Left hindlimb (tissue), 1 donor: ENCODE measurements around the gene ACADM.
A peak's percentile ranks its signal among the peaks of the same experiment; 100 is the strongest.
"Not testable (repeated sequence)": the region's sequence is repeated elsewhere in the genome, so short reads cannot be mapped to it uniquely, and the experiment has no call there.

Experiments
- DNase-seq: peaks from one replicate; pipeline ENCODE4 v3.0.0-alpha.2; 2018

The ACADM gene

GRCh38 chr1:75724472-75725022 lies at the start of gene ACADM:
Gene ACADM (plus strand): TSS chr1:75724709. CDS start chr1:75724788, 79 bp downstream.
- peak; percentile 92 for DNase-seq

DNA sequence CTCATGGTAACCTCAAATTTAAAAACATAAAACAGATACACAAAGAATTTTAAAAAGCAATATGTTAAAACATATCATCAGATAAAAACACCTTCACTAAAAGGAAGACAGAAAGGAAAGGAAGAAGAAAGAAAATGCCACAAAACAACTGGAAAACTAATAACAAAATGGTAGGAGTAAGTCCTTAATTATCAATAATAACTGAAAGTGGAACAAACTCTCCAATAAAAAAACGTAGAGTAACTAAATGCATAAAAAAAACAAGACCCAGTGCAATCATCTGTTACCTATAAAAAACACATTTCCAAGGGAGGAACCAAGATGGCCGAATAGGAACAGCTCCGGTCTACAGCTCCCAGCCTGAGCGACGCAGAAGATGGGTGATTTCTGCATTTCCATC lies 47.1 kb upstream of the ACADM start:
- DNase-seq, result no peak

- DNase-seq, result not testable (repeated sequence)
Measured at GRCh38 chr1:75677964-75678363, 46.5 kb upstream of the ACADM start.

DNA sequence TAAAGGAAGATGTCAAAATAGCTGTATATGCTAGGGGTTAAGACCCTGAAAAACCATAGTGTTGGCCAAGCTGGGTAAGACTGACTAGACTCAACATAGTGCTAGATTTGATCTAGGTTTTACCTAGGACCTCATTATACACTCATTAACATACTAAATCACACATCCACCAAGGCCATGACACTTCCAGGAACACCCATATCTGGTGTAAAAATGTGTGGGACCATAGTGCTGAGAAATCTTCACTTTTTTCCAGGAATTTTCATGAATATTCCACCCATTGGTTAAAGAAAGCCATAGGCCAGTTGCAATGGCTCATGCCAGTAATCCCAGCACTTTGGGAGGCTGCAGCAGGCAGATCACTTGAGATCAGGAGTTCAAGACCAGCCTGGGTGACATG lies 34.0 kb upstream of the ACADM start:
- no peak for DNase-seq

DNA sequence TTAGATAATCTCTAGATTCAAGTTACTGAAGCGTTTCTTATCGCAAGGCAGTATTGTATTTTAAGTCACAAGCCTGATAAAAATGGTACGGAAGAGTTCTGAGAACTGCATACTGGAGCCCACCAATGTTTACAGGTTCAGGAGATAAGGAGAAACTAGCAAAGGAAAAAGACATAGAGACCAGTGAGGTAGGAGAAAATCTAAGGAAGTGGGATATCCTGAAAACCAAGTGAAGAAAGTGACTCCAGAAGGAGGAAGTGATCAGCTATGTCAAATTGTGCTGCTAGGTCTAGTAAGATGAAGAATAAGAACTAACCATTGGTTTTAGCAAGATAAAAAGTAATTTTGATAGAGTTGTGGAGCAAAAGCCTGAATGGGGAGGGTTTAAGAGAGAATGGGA lies 31.0 kb upstream of the ACADM start:
- DNase-seq, result no peak

GRCh38 chr1:75696000-75696399 lies 28.5 kb upstream of the ACADM start:
- DNase-seq, result no peak

- DNase-seq, result no peak
Measured at GRCh38 chr1:75707191-75707590, 17.3 kb upstream of the ACADM start.

DNA sequence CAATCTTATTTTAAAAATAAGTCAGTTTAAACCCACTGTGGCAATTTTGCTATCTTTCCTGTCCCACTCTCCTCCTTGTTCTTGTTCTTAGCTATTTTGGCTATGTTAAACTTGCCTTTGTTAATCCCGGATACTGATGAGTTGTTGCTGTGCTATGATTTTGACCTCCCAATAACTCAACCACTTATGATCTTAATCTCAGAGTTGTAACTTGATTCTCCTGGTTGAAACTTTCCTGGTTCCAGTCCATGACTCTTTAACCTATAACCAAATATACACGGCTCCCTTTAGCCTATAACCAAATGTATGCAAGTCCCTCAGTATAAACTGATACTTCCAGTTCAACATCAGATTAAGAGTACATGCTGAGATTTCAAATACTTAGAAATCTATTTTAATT lies 15.6 kb upstream of the ACADM start:
- no peak for DNase-seq

DNA sequence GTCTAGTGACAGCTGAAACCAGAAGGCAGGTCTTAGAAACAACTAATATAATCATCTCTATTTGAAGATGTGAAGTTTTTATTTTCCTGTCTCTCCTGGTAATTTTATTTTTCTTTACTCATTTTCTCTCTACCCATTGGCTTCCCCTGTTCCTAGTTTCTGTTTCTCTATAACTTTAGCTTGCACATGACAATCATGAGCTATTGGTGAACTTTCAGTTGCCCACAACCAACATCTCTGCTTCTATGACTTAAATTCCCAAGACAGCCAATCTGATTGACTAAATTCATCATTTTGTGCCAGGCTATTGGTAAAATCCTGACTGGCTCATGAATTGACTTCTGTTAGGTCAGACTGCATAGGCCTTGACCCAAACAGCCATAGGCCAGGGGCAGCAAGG lies 13.7 kb upstream of the ACADM start:
- no peak for DNase-seq

DNA sequence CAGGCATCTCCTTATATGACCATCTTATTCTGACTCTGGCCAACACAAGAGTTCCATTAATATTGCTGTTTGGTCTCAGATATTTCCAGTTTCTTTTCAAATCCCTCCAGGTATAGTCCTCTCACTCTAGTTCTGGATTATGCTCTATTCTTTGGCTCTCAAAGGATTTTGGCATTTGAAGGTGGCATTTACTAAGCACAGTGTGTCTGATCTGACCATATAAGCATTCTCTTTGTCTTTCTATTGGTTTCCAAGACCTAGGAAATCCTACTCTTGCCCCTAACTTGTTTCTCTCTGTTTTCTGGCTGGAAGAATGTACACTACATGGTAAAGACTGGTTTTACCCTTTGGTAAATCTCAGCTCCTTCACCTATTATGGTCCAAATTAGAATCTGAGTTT lies 12.7 kb upstream of the ACADM start:
- no peak for DNase-seq

GRCh38 chr1:75712306-75712705 lies 12.2 kb upstream of the ACADM start:
- no peak for DNase-seq

- DNase-seq, result no peak
Measured at GRCh38 chr1:75719810-75720209, 4.7 kb upstream of the ACADM start.

DNA sequence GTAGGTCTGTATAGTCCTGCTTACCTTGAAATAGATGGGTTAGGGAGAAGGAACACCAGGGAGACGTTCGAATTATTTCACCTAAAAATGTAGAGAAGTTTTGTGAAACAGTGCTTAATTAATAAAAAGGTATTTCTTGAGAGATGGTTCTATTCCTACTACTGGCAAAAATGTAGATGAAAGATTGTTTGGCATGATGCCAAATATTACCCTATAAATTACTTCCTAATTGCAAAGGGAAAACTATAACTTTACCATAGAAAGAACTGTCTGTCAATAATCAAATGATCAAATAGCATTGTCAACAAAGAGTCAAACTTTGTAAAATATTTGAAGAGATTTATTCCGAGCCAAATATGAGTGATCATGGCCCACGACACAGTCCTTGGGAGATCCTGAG lies 4.2 kb upstream of the ACADM start:
- DNase-seq, result no peak

GRCh38 chr1:75720820-75721219 lies 3.7 kb upstream of the ACADM start:
- DNase-seq, result no peak

- not testable (repeated sequence) for DNase-seq
Measured at GRCh38 chr1:75722246-75722645, 2.3 kb upstream of the ACADM start.

GRCh38 chr1:75722966-75723365 lies 1.5 kb upstream of the ACADM start:
- no peak for DNase-seq

- peak; percentile 92 for DNase-seq
Measured at GRCh38 chr1:75723989-75724471, 479 bp upstream of the ACADM start.

GRCh38 chr1:75725266-75725665 lies 757 bp downstream of the ACADM start:
- no peak for DNase-seq

DNA sequence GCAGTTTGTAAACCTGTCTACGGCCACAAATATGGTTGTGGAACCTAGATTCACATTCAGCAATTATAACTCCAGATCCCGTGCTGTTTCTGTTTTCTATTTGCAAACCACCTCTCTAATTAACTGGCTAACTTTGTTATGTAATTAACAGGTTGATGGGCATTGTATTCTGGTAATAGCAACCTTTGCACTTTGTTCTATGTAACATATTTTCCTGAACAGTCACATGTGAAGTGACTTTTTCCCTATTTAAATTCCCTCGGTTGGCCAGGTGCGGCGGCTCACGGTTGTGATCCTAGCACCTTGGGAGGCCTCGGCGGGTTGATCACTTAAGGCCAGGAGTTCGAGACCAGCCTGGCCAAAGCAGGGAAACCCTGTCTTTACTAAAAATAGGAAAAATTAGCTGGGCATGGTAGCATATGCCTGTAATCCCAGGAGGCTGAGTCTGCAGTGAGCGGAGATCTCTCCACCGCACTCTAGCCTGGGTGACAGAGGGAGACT lies 1.4 kb downstream of the ACADM start:
- DNase-seq, result no peak

- no peak for DNase-seq
Measured at GRCh38 chr1:75727571-75727970, 3.1 kb downstream of the ACADM start.

DNA sequence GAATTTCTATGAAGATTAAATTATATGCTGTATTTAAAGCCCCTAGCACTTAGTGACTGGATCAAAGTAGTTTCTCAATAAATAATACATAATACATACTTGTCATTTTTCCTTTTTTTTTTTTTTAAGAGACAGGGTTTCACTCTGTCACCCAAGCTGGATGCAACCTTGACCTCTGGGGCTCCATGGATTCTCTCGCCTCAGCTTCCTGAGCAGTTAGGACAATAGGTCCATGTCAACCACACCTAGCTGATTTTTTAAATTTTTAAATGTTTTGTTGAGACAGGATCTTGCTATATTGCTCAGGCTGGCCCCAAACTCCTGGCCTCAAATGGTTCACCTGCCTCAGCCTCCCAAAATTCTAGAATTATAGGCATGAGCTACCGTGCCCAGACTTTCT lies 5.9 kb downstream of the ACADM start:
- no peak for DNase-seq

DNA sequence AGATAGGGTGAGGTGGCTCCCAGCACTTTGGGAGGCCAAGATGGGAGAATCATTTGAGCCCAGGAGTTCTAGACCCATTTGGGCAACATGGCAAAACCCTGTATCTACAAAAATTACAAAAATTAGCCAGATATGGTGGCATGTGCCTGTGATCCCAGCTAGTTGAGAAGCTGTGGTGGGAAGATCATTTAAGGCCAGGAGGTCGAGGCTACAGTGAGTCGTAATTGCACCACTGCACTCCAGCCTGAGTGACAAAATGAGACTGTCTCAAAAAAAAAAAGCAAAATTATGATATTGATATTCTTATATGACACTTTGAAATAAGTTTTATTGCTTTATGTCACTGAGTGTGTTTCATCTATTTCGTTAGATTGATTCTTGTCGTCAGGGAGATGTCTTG lies 7.4 kb downstream of the ACADM start:
- no peak for DNase-seq

DNA sequence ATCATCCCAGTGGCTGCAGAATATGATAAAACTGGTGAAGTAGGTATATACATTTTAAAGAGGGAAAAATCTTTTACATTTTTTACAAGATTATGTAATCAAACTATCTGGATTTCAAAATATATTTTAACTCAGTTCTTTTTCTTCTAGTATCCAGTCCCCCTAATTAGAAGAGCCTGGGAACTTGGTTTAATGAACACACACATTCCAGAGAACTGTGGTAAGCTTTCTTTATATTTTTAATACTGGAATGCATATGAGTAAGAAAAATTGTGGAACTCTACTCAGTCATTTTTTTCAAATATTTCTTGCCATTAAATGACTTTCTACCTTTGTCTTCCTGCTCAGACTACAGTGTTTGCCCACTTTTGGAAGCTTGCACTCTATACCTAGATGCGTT lies 8.2 kb downstream of the ACADM start:
- no peak for DNase-seq

DNA sequence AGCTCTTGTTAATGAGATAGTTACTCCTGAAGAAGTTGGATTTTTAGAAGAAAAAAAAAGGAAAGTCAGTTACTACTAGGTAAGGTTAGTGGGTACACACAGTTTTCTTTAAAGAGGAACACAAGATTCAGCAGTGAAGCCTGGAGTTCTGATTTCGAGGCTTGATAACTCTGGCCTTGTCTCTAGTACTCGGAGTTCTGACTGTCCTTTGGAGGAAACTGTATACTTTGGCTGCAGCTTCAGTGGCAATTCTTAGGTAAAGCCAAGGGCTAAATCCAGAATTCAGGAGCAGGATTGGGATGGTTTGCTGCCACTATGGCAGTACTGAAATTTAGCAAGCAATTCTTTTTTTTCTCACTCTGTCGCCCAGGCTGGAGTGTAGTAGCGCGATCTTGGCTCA lies 9.2 kb downstream of the ACADM start:
- DNase-seq, result no peak

- no peak for DNase-seq
Measured at GRCh38 chr1:75736016-75736415, 11.5 kb downstream of the ACADM start.
